ENCODE results near the gene GTF2IRD1.
"Not testable (repeated sequence)": the region's sequence is repeated elsewhere in the genome, so short reads cannot be mapped to it uniquely, and the experiment has no call there.

Gene GTF2IRD1, protein sequence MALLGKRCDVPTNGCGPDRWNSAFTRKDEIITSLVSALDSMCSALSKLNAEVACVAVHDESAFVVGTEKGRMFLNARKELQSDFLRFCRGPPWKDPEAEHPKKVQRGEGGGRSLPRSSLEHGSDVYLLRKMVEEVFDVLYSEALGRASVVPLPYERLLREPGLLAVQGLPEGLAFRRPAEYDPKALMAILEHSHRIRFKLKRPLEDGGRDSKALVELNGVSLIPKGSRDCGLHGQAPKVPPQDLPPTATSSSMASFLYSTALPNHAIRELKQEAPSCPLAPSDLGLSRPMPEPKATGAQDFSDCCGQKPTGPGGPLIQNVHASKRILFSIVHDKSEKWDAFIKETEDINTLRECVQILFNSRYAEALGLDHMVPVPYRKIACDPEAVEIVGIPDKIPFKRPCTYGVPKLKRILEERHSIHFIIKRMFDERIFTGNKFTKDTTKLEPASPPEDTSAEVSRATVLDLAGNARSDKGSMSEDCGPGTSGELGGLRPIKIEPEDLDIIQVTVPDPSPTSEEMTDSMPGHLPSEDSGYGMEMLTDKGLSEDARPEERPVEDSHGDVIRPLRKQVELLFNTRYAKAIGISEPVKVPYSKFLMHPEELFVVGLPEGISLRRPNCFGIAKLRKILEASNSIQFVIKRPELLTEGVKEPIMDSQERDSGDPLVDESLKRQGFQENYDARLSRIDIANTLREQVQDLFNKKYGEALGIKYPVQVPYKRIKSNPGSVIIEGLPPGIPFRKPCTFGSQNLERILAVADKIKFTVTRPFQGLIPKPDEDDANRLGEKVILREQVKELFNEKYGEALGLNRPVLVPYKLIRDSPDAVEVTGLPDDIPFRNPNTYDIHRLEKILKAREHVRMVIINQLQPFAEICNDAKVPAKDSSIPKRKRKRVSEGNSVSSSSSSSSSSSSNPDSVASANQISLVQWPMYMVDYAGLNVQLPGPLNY

DNA sequence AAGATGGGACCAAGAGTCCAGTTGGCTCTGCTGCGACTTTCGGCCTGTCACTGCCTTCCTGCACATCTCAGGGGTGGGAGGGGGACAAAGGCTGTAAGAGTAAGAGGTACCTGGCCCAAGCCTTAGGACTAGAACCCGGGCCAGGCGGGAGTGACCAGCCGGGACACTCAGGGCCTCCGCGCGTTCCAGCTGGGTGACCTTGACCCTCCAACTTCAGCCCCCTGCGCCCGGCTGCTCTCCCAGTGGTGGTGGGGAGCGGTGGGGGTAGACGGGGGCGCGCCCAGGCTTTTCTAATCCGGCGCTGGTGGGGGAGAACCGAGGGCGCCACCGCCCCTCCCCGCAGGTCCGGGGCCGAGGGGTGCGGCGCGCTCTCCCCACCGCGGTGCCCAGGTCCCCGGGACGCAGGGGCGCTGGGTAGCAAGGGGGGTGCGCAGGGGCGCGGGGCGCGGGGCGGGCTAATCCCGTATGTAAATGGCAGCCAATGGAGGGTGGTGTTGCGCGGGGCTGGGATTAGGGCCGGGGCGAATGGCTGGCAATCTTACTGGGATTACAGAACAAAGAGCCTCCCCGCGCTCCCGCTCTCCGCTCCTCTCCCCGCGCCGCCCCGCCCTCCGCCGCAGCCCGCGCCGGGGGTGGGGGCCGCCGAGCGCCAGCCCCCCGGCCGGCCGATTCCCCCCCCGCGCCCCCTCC lies at the start of gene GTF2IRD1:
GTF2IRD1 (plus strand) TSS at position 585 of the 690 bp plus-strand sequence. CDS start 54,175 bp downstream, outside the sequence.
- DNase-seq (ENCODE audit: low read depth), result peak; percentile 92

DNA sequence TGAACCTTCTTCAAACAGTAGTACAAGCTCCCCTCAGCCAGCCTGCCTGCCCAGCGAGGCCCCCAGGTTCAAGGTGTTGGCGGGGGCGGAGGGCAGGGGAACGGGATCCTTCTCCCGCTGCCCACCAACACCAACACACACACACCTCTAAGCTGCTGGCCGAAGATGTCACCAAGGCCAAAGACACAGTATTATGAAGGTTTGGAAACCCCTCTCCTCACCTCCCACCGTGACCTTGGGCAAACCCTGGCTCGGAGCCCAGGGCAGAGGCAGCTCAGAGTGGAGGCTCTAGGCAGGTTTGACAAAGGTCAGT lies 49.4 kb upstream of the GTF2IRD1 start:
- no peak for DNase-seq (ENCODE audit: low read depth)
- no peaks in the 10 kb centered on the region for H3K9me3 ChIP-seq (ENCODE audit: control insufficient read depth, low read length)
- H3K4me3 ChIP-seq (ENCODE audit: low read length), result no peak overlapping the region
- H3K9ac ChIP-seq (ENCODE audit: low read length), result no peak overlapping the region
- no peaks in the 10 kb centered on the region for H3K4me1 ChIP-seq (ENCODE audit: control insufficient read depth, insufficient read depth, low read length)
- H3K27me3 ChIP-seq (replicated peaks; ENCODE audit: control insufficient read depth, insufficient read depth, low read length), result no peaks in the 10 kb centered on the region
- H3K36me3 ChIP-seq (ENCODE audit: control insufficient read depth, insufficient read depth, low read length, severe bottlenecking), result peaks cover 22% of the 10 kb centered on the region

More for the DNA sequence above, at the start of gene GTF2IRD1:
- Histone ChIP-seq H3K4me1 (ENCODE audit: control insufficient read depth, insufficient read depth, low read length) (peaks cover 19% of the 10 kb centered on the region), H3K36me3 (ENCODE audit: control insufficient read depth, insufficient read depth, low read length, severe bottlenecking) (no peaks in the 10 kb centered on the region), H3K9me3 (ENCODE audit: control insufficient read depth, low read length) (no peaks in the 10 kb centered on the region), H3K27me3 (replicated peaks; ENCODE audit: control insufficient read depth, insufficient read depth, low read length) (no peaks in the 10 kb centered on the region), H3K9ac (ENCODE audit: low read length) (peak within 1 kb of the TSS; percentile 80), H3K4me3 (ENCODE audit: low read length) (peak within 1 kb of the TSS; percentile 82)

DNA sequence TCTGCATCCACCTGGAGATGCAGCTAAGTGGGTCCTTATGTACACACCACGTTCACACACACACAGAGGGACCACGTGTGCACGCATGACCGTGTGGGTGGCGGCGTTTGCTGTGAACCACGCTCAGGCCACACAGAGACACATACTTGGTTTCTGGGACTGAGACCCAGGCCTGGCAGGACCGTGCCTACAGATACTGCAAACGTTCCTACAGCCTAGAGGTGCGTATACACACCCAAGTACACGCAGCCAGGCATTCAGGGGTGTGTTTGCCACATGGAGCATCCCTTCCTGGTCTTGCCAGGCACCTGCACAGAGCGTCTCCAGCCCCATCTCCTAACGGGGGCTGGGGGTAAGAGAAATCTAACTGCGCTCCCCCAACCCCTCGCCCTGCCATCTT lies 49.0 kb upstream of the GTF2IRD1 start:
- Histone ChIP-seq H3K36me3 (ENCODE audit: control insufficient read depth, insufficient read depth, low read length, severe bottlenecking) (peaks cover 22% of the 10 kb centered on the region), H3K4me1 (ENCODE audit: control insufficient read depth, insufficient read depth, low read length) (no peaks in the 10 kb centered on the region), H3K4me3 (ENCODE audit: low read length) (no peak overlapping the region), H3K9ac (ENCODE audit: low read length) (no peak overlapping the region), H3K27me3 (replicated peaks; ENCODE audit: control insufficient read depth, insufficient read depth, low read length) (no peaks in the 10 kb centered on the region), H3K9me3 (ENCODE audit: control insufficient read depth, low read length) (no peaks in the 10 kb centered on the region)
- no peak for DNase-seq (ENCODE audit: low read depth)

DNA sequence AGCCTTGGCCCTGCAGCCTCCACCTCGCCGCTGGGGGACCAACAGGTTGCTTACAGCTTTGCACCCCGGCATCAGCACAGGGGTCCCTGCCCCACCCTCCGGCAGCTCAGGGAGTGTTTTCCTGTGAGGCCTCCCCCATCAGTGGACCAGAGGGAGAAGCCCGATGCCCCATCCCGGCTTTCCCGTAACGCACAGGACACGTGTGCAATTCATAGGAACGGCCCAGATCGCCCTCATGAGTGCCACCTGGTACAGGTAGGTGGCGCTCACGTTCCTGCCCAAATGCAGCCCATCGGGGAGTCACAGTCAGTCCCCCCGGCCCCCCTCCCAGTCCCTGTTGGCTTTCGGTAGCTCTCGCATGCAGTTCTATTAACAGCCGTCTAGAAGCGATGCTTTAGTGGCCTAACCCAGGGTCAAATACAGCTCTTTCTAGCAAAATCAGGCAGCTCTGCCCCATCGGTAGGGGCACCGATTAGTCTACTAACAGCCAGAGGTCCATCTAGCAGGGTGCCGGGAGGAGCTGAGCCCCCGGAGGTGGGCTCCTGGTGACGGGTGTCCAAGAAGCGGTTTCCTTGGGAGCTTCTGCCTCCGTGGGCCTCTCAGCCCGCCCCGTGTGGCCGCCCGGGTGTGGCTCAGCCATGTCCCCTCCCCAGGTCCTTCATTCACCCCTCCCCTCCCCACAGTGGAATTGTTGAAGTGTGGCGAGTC lies 48.4 kb upstream of the GTF2IRD1 start:
- Histone ChIP-seq H3K27me3 (replicated peaks; ENCODE audit: control insufficient read depth, insufficient read depth, low read length) (no peaks in the 10 kb centered on the region), H3K4me3 (ENCODE audit: low read length) (no peak overlapping the region), H3K36me3 (ENCODE audit: control insufficient read depth, insufficient read depth, low read length, severe bottlenecking) (peaks cover 20% of the 10 kb centered on the region), H3K4me1 (ENCODE audit: control insufficient read depth, insufficient read depth, low read length) (no peaks in the 10 kb centered on the region), H3K9ac (ENCODE audit: low read length) (no peak overlapping the region), H3K9me3 (ENCODE audit: control insufficient read depth, low read length) (no peaks in the 10 kb centered on the region)
- no peak for DNase-seq (ENCODE audit: low read depth)

DNA sequence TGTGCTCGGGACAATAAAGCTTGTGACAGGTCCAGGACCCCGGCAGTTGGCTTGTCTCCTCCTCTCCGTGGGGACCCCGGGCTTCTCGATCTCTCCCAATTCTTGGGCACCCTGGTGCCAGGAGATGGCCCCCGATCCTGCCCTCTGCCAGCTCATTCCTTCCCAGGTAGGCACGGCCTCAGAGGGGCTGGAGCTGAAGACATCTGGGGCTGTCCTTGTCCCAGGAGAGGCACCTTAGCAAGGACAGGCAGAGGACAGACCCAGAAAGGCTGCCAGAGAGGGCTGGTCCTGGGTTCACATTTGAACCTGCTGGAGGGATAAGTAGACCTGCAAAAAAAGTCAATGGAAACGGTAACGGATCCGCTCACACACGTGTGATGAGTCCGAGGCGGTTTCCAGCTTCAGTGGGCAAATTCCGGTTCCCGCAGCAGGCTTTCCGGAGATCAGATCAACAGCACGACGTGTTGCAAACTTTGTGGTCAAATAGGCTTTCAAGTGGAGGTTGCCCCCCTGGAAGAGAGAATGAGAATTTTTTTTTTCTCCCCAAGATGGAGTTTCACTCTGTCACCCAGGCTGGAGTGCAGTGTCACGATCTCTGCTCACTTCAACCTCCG lies 47.7 kb upstream of the GTF2IRD1 start:
- H3K36me3 ChIP-seq (ENCODE audit: control insufficient read depth, insufficient read depth, low read length, severe bottlenecking), result peaks cover 17% of the 10 kb centered on the region
- no peak overlapping the region for H3K9ac ChIP-seq (ENCODE audit: low read length)
- no peak for DNase-seq (ENCODE audit: low read depth)
- no peak overlapping the region for H3K4me3 ChIP-seq (ENCODE audit: low read length)
- no peaks in the 10 kb centered on the region for H3K4me1 ChIP-seq (ENCODE audit: control insufficient read depth, insufficient read depth, low read length)
- H3K9me3 ChIP-seq (ENCODE audit: control insufficient read depth, low read length), result no peaks in the 10 kb centered on the region
- H3K27me3 ChIP-seq (replicated peaks; ENCODE audit: control insufficient read depth, insufficient read depth, low read length), result no peaks in the 10 kb centered on the region

DNA sequence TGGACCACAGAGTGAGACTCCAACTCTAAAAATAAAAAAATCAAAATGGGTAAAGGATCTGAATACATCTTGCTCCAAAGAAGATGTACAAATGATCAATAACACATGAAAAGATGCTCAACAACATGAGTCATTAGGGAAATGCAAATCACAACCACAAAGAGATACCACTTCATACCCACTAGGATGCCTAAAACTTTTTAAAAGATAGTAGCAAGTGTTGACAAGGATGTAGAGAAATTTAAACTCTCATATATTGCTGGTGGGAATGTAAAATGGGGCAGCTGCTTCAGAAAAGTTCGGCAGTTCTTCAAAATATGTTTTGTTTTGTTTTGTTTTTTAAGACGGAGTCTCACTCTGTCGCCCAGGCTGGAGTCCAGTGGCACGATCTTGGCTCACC lies 45.7 kb upstream of the GTF2IRD1 start:
- Histone ChIP-seq H3K36me3 (ENCODE audit: control insufficient read depth, insufficient read depth, low read length, severe bottlenecking) (peaks cover 14% of the 10 kb centered on the region), H3K27me3 (replicated peaks; ENCODE audit: control insufficient read depth, insufficient read depth, low read length) (no peaks in the 10 kb centered on the region), H3K4me1 (ENCODE audit: control insufficient read depth, insufficient read depth, low read length) (no peaks in the 10 kb centered on the region), H3K9ac (ENCODE audit: low read length) (no peak overlapping the region), H3K9me3 (ENCODE audit: control insufficient read depth, low read length) (no peaks in the 10 kb centered on the region), H3K4me3 (ENCODE audit: low read length) (no peak overlapping the region)
- DNase-seq (ENCODE audit: low read depth), result no peak

DNA sequence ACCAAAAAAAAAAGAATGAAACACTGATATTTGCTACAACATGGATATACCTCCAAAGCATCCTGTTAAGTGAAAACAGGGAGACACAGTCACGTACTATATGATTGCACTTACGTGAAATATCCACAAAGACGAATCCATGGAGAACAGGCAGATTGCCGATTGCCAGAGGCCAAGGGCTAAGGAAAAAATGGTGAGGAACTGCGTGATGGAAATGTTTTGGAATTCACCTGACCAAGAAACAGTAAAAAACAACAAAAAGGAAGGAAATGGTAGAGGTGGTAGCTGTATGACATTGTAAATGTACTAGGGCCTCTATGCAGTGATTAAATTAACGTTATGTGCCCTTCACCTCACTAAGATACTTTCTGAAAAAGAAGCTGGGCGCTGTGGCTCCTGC lies 44.1 kb upstream of the GTF2IRD1 start:
- H3K4me1 ChIP-seq (ENCODE audit: control insufficient read depth, insufficient read depth, low read length), result no peaks in the 10 kb centered on the region
- H3K4me3 ChIP-seq (ENCODE audit: low read length), result no peak overlapping the region
- H3K9ac ChIP-seq (ENCODE audit: low read length), result no peak overlapping the region
- no peaks in the 10 kb centered on the region for H3K9me3 ChIP-seq (ENCODE audit: control insufficient read depth, low read length)
- peaks cover 3% of the 10 kb centered on the region for H3K36me3 ChIP-seq (ENCODE audit: control insufficient read depth, insufficient read depth, low read length, severe bottlenecking)
- no peaks in the 10 kb centered on the region for H3K27me3 ChIP-seq (replicated peaks; ENCODE audit: control insufficient read depth, insufficient read depth, low read length)
- no peak for DNase-seq (ENCODE audit: low read depth)

DNA sequence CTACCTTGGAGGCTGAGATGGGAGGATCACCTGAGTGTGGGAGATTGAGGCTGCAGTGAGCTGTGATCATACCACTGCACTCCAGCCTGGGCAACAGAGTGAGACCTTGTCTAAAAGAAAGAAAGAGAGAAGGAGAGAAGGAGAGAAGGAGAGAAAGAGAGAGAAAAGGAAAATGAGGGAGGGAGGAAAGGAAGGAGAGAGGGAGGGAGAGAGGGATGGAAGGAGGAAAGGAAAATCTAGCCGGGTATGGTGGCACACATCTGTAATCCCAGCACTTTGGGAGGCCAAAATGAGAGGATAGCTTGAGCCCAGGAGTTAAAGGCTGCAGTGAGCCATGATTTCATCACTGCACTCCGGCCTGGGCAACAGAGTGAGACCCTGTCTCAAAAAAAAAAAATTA lies 42.9 kb upstream of the GTF2IRD1 start:
- DNase-seq (ENCODE audit: low read depth), result no peak
- H3K4me3 ChIP-seq (ENCODE audit: low read length), result no peak overlapping the region
- H3K4me1 ChIP-seq (ENCODE audit: control insufficient read depth, insufficient read depth, low read length), result no peaks in the 10 kb centered on the region
- H3K9ac ChIP-seq (ENCODE audit: low read length), result no peak overlapping the region
- H3K36me3 ChIP-seq (ENCODE audit: control insufficient read depth, insufficient read depth, low read length, severe bottlenecking), result no peaks in the 10 kb centered on the region
- H3K27me3 ChIP-seq (replicated peaks; ENCODE audit: control insufficient read depth, insufficient read depth, low read length), result no peaks in the 10 kb centered on the region
- no peaks in the 10 kb centered on the region for H3K9me3 ChIP-seq (ENCODE audit: control insufficient read depth, low read length)

DNA sequence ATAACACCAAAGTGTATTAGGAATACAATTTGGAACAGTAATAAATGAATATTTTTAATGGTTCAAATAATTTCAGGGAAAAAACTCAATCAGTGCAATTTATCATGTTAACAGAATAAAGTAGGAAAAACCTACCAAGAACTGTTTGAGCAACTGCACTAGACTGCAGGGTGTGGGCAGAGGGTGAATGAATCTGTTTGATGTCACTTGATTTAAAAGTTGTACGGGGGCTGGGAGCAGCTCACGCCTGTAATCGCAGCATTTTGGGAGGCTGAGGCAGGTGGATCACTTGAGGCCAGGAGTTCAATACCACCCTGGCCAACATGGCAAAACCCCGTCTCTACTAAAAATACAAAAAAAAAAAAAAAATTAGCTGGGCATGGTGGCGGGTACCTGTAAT lies 42.1 kb upstream of the GTF2IRD1 start:
- not testable (repeated sequence) for H3K36me3 ChIP-seq (ENCODE audit: control insufficient read depth, insufficient read depth, low read length, severe bottlenecking)

DNA sequence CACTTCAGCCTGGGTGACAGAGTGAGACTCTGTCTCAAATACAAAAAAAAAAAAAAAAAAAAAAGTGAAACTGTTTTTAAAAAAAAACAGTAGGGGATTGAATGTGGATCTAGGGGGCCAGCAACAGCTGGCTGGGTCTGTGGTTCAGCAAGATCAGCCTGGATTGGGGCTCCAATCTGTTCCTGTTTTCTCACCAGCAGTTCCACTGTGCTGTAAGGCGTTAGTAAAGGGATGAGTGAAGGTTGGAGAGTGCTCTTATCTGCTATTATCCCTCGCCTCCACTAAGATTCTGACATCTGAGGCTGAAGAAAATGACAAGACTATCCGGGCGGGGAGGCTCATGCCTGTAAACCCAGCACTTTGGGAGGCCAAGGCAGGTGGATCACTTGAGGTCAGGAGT lies 41.6 kb upstream of the GTF2IRD1 start:
- H3K9me3 ChIP-seq (ENCODE audit: control insufficient read depth, low read length), result no peaks in the 10 kb centered on the region
- no peak for DNase-seq (ENCODE audit: low read depth)
- no peaks in the 10 kb centered on the region for H3K27me3 ChIP-seq (replicated peaks; ENCODE audit: control insufficient read depth, insufficient read depth, low read length)
- H3K9ac ChIP-seq (ENCODE audit: low read length), result no peak overlapping the region
- H3K4me1 ChIP-seq (ENCODE audit: control insufficient read depth, insufficient read depth, low read length), result no peaks in the 10 kb centered on the region
- no peaks in the 10 kb centered on the region for H3K36me3 ChIP-seq (ENCODE audit: control insufficient read depth, insufficient read depth, low read length, severe bottlenecking)
- H3K4me3 ChIP-seq (ENCODE audit: low read length), result no peak overlapping the region

More for the DNA sequence above, 42.1 kb upstream of the GTF2IRD1 start:
- H3K9me3 ChIP-seq (ENCODE audit: control insufficient read depth, low read length); DNase-seq (ENCODE audit: low read depth); H3K27me3 ChIP-seq (replicated peaks; ENCODE audit: control insufficient read depth, insufficient read depth, low read length); H3K9ac ChIP-seq (ENCODE audit: low read length); H3K4me3 ChIP-seq (ENCODE audit: low read length); H3K4me1 ChIP-seq (ENCODE audit: control insufficient read depth, insufficient read depth, low read length): not testable (repeated sequence)

Measured in adipocyte (in vitro differentiated cells).